ENCODE results near the gene CAST.

The CAST gene

GRCh38 chr5:96651948-96652753 is 10.0 kb upstream of the CAST start:
- no peak for TF ChIP-seq ZNF274 (IDR thresholded peaks at IDR 0.05; ENCODE audit: low read depth, low read length)
- no peak overlapping the region for H3K4me3 ChIP-seq (ENCODE audit: low read length)

- no peak overlapping the region for H3K4me3 ChIP-seq (ENCODE audit: low read length)
These were observed 9.3 kb upstream of the CAST start for GRCh38 chr5:96652769-96653454.

GRCh38 chr5:96654209-96654608 is 8.0 kb upstream of the CAST start:
- TF ChIP-seq ZNF274 (IDR thresholded peaks at IDR 0.05; ENCODE audit: low read depth, low read length) = no peak
- H3K4me3 ChIP-seq (ENCODE audit: low read length) = no peak overlapping the region

More at GRCh38 chr5:96652769-96653454, 9.3 kb upstream of the CAST start:
- no peak for TF ChIP-seq ZNF274 (IDR thresholded peaks at IDR 0.05; ENCODE audit: low read depth, low read length)

- no peak for TF ChIP-seq ZNF274 (IDR thresholded peaks at IDR 0.05; ENCODE audit: low read depth, low read length)
- no peak overlapping the region for H3K4me3 ChIP-seq (ENCODE audit: low read length)
These were observed 7.1 kb upstream of the CAST start for GRCh38 chr5:96655085-96655484.

GRCh38 chr5:96655506-96655905 is 6.7 kb upstream of the CAST start:
- TF ChIP-seq ZNF274 (IDR thresholded peaks at IDR 0.05; ENCODE audit: low read depth, low read length) = no peak
- H3K4me3 ChIP-seq (ENCODE audit: low read length) = no peak overlapping the region

GRCh38 chr5:96657068-96657467 is 5.1 kb upstream of the CAST start:
- no peak for TF ChIP-seq ZNF274 (IDR thresholded peaks at IDR 0.05; ENCODE audit: low read depth, low read length)
- no peak overlapping the region for H3K4me3 ChIP-seq (ENCODE audit: low read length)

GRCh38 chr5:96658272-96658671 is 3.9 kb upstream of the CAST start:
- no peak for TF ChIP-seq ZNF274 (IDR thresholded peaks at IDR 0.05; ENCODE audit: low read depth, low read length)
- H3K4me3 ChIP-seq (ENCODE audit: low read length) = no peak overlapping the region

- no peak overlapping the region for H3K4me3 ChIP-seq (ENCODE audit: low read length)
- TF ChIP-seq ZNF274 (IDR thresholded peaks at IDR 0.05; ENCODE audit: low read depth, low read length) = no peak
These were observed 3.0 kb upstream of the CAST start for GRCh38 chr5:96659170-96659569.

- H3K4me3 ChIP-seq (ENCODE audit: low read length) = peak overlapping the region; percentile 76
- TF ChIP-seq ZNF274 (IDR thresholded peaks at IDR 0.05; ENCODE audit: low read depth, low read length) = no peak
These were observed 963 bp upstream of the CAST start for GRCh38 chr5:96660971-96661854.

- TF ChIP-seq ZNF274 (IDR thresholded peaks at IDR 0.05; ENCODE audit: low read depth, low read length) = no peak
- peak overlapping the region; percentile 76 for H3K4me3 ChIP-seq (ENCODE audit: low read length)
These were observed 746 bp downstream of the CAST start for GRCh38 chr5:96662725-96663518.

- H3K4me3 ChIP-seq (ENCODE audit: low read length) = peak overlapping the region; percentile 76; the same call in 1 of the 2 replicates
- TF ChIP-seq ZNF274 (IDR thresholded peaks at IDR 0.05; ENCODE audit: low read depth, low read length) = no peak
These were observed 1.4 kb downstream of the CAST start for GRCh38 chr5:96663608-96664007.

- H3K4me3 ChIP-seq (ENCODE audit: low read length) = no peak overlapping the region
- TF ChIP-seq ZNF274 (IDR thresholded peaks at IDR 0.05; ENCODE audit: low read depth, low read length) = no peak
These were observed 2.5 kb downstream of the CAST start for GRCh38 chr5:96664669-96665068.

- no peak overlapping the region for H3K4me3 ChIP-seq (ENCODE audit: low read length)
- no peak for TF ChIP-seq ZNF274 (IDR thresholded peaks at IDR 0.05; ENCODE audit: low read depth, low read length)
These were observed 6.5 kb downstream of the CAST start for GRCh38 chr5:96668725-96669124.

Measured in GM08714 (cell line).